Neural progenitor cell (in vitro differentiated cells): ENCODE results near the gene LBR. TPM values are rescaled to one million over a fixed set of nuclear protein-coding genes. Genes with fewer than 3 reads are reported as not detected.

Source experiments
- DNase-seq: peaks from one replicate; pipeline ENCODE4 v3.0.0-alpha.2; 2016; ENCODE audit warnings: low spot score
- H2AFZ ChIP-seq: fragments of 200-600 bp; sonication (generic); replicated peaks from 2 replicates; pipeline ENCODE4 v1.6.1; 2016; ENCODE audit warnings: antibody characterized with exemption
- H3F3A ChIP-seq: fragments of 200-600 bp; sonication (generic); 2 replicates; pipeline ENCODE4 v1.6.1; 2016; ENCODE audit warnings: antibody characterized with exemption, low read depth
- H3K27ac ChIP-seq: fragments of 200-600 bp; sonication (generic); 2 replicates; pipeline ENCODE4 v1.5.1; 2016; ENCODE audit warnings: mild to moderate bottlenecking
- H3K27me3 ChIP-seq: fragments of 200-600 bp; sonication (generic); 2 replicates; pipeline ENCODE4 v1.6.1; 2016; ENCODE audit warnings: mild to moderate bottlenecking, moderate library complexity
- H3K36me3 ChIP-seq: fragments of 200-600 bp; sonication (generic); 2 replicates; pipeline ENCODE4 v1.5.1; 2016
- H3K4me1 ChIP-seq: fragments of 200-600 bp; sonication (generic); 2 replicates; pipeline ENCODE4 v1.6.1; 2016; ENCODE audit warnings: mixed run types
- H3K4me2 ChIP-seq: fragments of 200-600 bp; sonication (generic); 2 replicates; pipeline ENCODE4 v1.6.1; 2016
- H3K4me3 ChIP-seq: fragments of 200-600 bp; sonication (generic); 2 replicates; pipeline ENCODE4 v1.5.1; 2016
- H3K79me2 ChIP-seq: fragments of 200-600 bp; sonication (generic); 2 replicates; pipeline ENCODE4 v1.6.1; 2016; ENCODE audit warnings: low read depth
- H3K9ac ChIP-seq: fragments of 200-600 bp; sonication (generic); 2 replicates; pipeline ENCODE4 v1.6.1; 2016
- H3K9me3 ChIP-seq: fragments of 200-600 bp; sonication (generic); 2 replicates; pipeline ENCODE4 v1.5.1; 2016; ENCODE audit warnings: low read depth
- H4K20me1 ChIP-seq: fragments of 200-600 bp; sonication (generic); 2 replicates; pipeline ENCODE4 v1.6.1; 2016; ENCODE audit warnings: low read depth
- H3K27ac Mint-ChIP-seq: 3 replicates; pipeline ENCODE4 v1.8.0; 2021; ENCODE audit warnings: mixed read lengths
- H3K27me3 Mint-ChIP-seq: 2 replicates; pipeline ENCODE4 v1.8.0; 2022; ENCODE audit warnings: low read depth, mild to moderate bottlenecking, inconsistent platforms, moderate library complexity, mixed read lengths; ENCODE audit not compliant: insufficient read depth
- H3K36me3 Mint-ChIP-seq: 3 replicates; pipeline ENCODE4 v1.8.0; 2021; ENCODE audit warnings: mixed read lengths
- H3K4me1 Mint-ChIP-seq: 3 replicates; pipeline ENCODE4 v1.8.0; 2021; ENCODE audit warnings: mixed read lengths
- H3K4me3 Mint-ChIP-seq: 3 replicates; pipeline ENCODE4 v1.8.0; 2021; ENCODE audit warnings: mild to moderate bottlenecking, moderate library complexity, mixed read lengths
- H3K9me3 Mint-ChIP-seq: 3 replicates; pipeline ENCODE4 v1.8.0; 2020; ENCODE audit warnings: mixed read lengths
- CTCF ChIP-seq: fragments of 200-600 bp; sonication (generic); IDR thresholded peaks from 2 replicates; pipeline ENCODE4 v1.5.1; 2017; ENCODE audit warnings: antibody characterized with exemption, mild to moderate bottlenecking
- EZH2 ChIP-seq: fragments of 200-600 bp; sonication (generic); IDR thresholded peaks from 2 replicates; pipeline ENCODE4 v1.6.1; 2017; ENCODE audit warnings: antibody characterized with exemption, mild to moderate bottlenecking, moderate library complexity
- EZH2phosphoT487 ChIP-seq: fragments of 200-600 bp; sonication (generic); IDR thresholded peaks from 2 replicates; pipeline ENCODE4 v1.6.1; 2017; ENCODE audit warnings: antibody characterized with exemption
- total RNA-seq: library from RNA; depleted of rRNA; stranded (reverse); fragments of >200 nt; gene quantifications from 2 replicates; pipeline ENCODE4 v1.2.3, GENCODE V29; 2015; ENCODE audit warnings: low replicate concordance

The LBR gene
- total RNA-seq, 1 donor from 2014 or later = 171 TPM

- Mint-ChIP-seq H3K27me3 (peaks cover 2% of the 10 kb centered on the region), H3K36me3 (peaks cover 27% of the 10 kb centered on the region), H3K27ac (no peak overlapping the region), H3K9me3 (no peaks in the 10 kb centered on the region), H3K4me3 (no peak overlapping the region), H3K4me1 (peaks cover 42% of the 10 kb centered on the region)
- Histone ChIP-seq H3K9ac (no peak overlapping the region), H3K79me2 (peaks cover 95% of the 10 kb centered on the region), H3K4me1 (peaks cover 18% of the 10 kb centered on the region), H3K27me3 (no peaks in the 10 kb centered on the region), H2AFZ (no peak overlapping the region), H3K4me3 (no peak overlapping the region), H3K9me3 (no peaks in the 10 kb centered on the region), H3F3A (no peaks in the 10 kb centered on the region), H3K4me2 (no peak overlapping the region), H3K27ac (no peak overlapping the region), H3K36me3 (peaks cover 4% of the 10 kb centered on the region), H4K20me1 (peaks cover 77% of the 10 kb centered on the region)
- TF ChIP-seq CTCF (no peak), EZH2 (no peak), EZH2phosphoT487 (no peak)
- no peak for DNase-seq
Observed at GRCh38 chr1:225422795-225423517, 4.9 kb downstream of the LBR start.

DNA sequence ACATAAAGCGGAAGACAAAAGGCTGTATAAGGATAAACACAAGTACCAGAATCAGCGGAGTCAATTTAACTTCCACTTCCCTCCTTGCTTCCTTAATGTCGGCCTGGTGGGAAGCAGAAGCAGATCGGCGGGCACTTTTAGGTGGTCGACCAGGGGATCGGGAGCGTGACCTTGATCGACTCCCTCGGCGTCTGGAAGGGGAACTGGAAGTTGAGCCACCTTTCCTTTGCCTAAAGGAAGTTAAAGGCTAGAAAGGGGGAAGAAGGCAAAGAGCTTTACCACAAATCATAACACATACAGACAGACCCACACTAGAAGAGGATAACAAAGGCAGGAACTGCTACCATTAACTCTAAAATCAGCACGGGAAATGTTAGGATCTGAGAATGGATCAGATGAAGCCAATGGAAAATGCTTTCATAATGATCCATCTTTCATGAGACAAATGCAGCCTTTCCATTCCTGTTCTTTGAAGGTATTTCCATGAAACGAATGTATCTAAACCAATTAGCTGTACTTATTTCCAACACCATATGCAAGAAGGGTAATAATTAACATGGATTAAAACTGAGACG, 5.7 kb downstream of the LBR start:
- peaks cover 33% of the 10 kb centered on the region for H3K36me3 Mint-ChIP-seq
- Histone ChIP-seq H3K79me2 (peaks cover 97% of the 10 kb centered on the region), H2AFZ (no peak overlapping the region), H3K4me1 (peaks cover 18% of the 10 kb centered on the region), H3K9me3 (no peaks in the 10 kb centered on the region), H3K4me3 (no peak overlapping the region), H3K9ac (no peak overlapping the region), H3K27ac (no peak overlapping the region), H3K4me2 (no peak overlapping the region), H3K27me3 (no peaks in the 10 kb centered on the region), H3K36me3 (peaks cover 4% of the 10 kb centered on the region), H3F3A (no peaks in the 10 kb centered on the region), H4K20me1 (peaks cover 79% of the 10 kb centered on the region)
- H3K9me3 Mint-ChIP-seq = no peaks in the 10 kb centered on the region
- H3K4me3 Mint-ChIP-seq = no peak overlapping the region
- no peak for TF ChIP-seq CTCF
- TF ChIP-seq EZH2 = no peak
- no peak for TF ChIP-seq EZH2phosphoT487
- peaks cover 42% of the 10 kb centered on the region for H3K4me1 Mint-ChIP-seq
- no peak overlapping the region for H3K27ac Mint-ChIP-seq
- DNase-seq = no peak
- H3K27me3 Mint-ChIP-seq = peaks cover 2% of the 10 kb centered on the region

- Mint-ChIP-seq H3K36me3 (peaks cover 58% of the 10 kb centered on the region), H3K4me3 (no peak overlapping the region), H3K27ac (no peak overlapping the region), H3K9me3 (no peaks in the 10 kb centered on the region), H3K4me1 (peaks cover 10% of the 10 kb centered on the region), H3K27me3 (no peaks in the 10 kb centered on the region)
- Histone ChIP-seq H3K4me2 (no peak overlapping the region), H3K9me3 (no peaks in the 10 kb centered on the region), H2AFZ (no peak overlapping the region), H3F3A (peaks cover 4% of the 10 kb centered on the region), H3K27ac (no peak overlapping the region), H4K20me1 (peaks cover 53% of the 10 kb centered on the region), H3K9ac (no peak overlapping the region), H3K79me2 (peaks cover 92% of the 10 kb centered on the region), H3K36me3 (peaks cover 5% of the 10 kb centered on the region), H3K4me1 (no peaks in the 10 kb centered on the region), H3K4me3 (no peak overlapping the region), H3K27me3 (no peaks in the 10 kb centered on the region)
- TF ChIP-seq EZH2 = no peak
- DNase-seq = no peak
Observed at GRCh38 chr1:225418598-225418997, 9.2 kb downstream of the LBR start.

DNA sequence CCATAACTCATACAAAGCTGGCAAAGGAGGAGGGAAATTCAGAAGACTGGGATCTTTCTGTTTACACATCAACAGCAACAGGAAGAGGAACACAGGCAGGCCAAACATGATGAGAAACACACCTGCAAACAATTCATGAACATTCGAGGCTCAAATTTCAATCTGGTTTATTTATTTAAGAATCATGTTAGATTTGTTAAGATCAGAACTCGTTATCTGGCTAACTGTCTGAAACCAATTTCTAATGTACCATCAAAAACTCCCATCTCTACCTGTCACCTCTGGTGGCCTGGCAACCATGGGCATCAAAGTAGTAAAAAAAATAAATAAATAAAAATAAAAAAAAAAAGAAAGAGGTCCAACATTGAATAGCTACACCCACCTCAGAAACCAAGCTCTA, 9.8 kb downstream of the LBR start:
- no peak overlapping the region for H3K27ac ChIP-seq
- peaks cover 48% of the 10 kb centered on the region for H4K20me1 ChIP-seq
- Mint-ChIP-seq H3K9me3 (no peaks in the 10 kb centered on the region), H3K27ac (no peak overlapping the region), H3K4me1 (peaks cover 7% of the 10 kb centered on the region), H3K4me3 (no peak overlapping the region), H3K27me3 (no peaks in the 10 kb centered on the region), H3K36me3 (peaks cover 58% of the 10 kb centered on the region)
- H3K4me2 ChIP-seq = no peak overlapping the region
- no peak for DNase-seq
- no peak overlapping the region for H3K9ac ChIP-seq
- no peaks in the 10 kb centered on the region for H3K4me1 ChIP-seq
- H3K4me3 ChIP-seq = no peak overlapping the region
- no peaks in the 10 kb centered on the region for H3K9me3 ChIP-seq
- H3K27me3 ChIP-seq = no peaks in the 10 kb centered on the region
- no peak for TF ChIP-seq EZH2phosphoT487
- no peak for TF ChIP-seq EZH2
- no peak for TF ChIP-seq CTCF
- peaks cover 4% of the 10 kb centered on the region for H3F3A ChIP-seq
- H3K79me2 ChIP-seq = peaks cover 92% of the 10 kb centered on the region
- H3K36me3 ChIP-seq = peaks cover 9% of the 10 kb centered on the region
- H2AFZ ChIP-seq = no peak overlapping the region
